ENCODE data around the gene GNG7. TPM values are rescaled to one million over a fixed set of nuclear protein-coding genes. Genes with fewer than 3 reads are reported as not detected.

The GNG7 gene
- total and polyA plus RNA-seq, 10 of the 15 experiments (the other 5 are each of a cell fraction or from before 2014, with no cell fraction given), result 1.9 to 13.6 (median 6.5) TPM

DNA sequence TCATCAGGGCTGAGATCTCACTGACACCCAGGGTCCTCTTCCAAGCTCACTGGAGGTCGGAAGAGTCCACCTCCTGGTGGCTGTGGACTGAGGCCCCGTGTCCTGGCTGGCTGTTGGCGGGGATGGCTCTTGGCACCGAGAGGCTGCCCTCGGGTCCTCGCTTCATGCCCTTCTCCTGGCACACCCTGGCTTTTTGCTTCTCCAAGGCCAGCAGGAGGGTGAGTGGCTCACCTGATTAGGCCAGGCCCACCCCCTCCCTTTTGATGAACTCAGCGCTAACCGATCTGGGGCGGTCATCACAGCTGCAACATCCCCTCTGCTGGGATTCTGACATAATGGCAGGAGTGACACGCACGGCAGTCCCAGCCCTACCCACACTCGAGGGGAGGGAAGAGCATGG, 32.9 kb upstream of the GNG7 start:
- Histone ChIP-seq H3K4me2 (ENCODE audit: control insufficient read depth, insufficient read depth) (no peak overlapping the region), H3K9ac (ENCODE audit: control insufficient read depth, insufficient read depth, low read length) (no peak overlapping the region), H3K27ac (ENCODE audit: control insufficient read depth, insufficient read depth) (no peak overlapping the region), H3K4me1 (ENCODE audit: control insufficient read depth, insufficient read depth, low read length) (no peaks in the 10 kb centered on the region), H2AFZ (ENCODE audit: control insufficient read depth, low read depth, low read length) (no peak overlapping the region), H3K9me3 (replicated peaks; ENCODE audit: control insufficient read depth, insufficient read depth, low read length) (peaks cover 8% of the 10 kb centered on the region; the same call in 2 of the 3 replicates), H4K20me1 (ENCODE audit: control insufficient read depth, insufficient read depth) (no peaks in the 10 kb centered on the region), H3K27me3 (replicated peaks in 1 of 2; ENCODE audit: control insufficient read depth in 2 of 2, insufficient read depth in 2 of 2, low read length in 1 of 2) (no peaks in the 10 kb centered on the region), H3K4me3 (no peak overlapping the region), H3K79me2 (ENCODE audit: control insufficient read depth, insufficient read depth, low read length) (peaks cover 14% of the 10 kb centered on the region), H3K36me3 (ENCODE audit: control insufficient read depth in 2 of 2, insufficient read depth in 2 of 2, low read length in 1 of 2) (peaks cover 11 to 15% of the 10 kb centered on the region in 2 experiments; a peak in 3 of 4 replicates)
- intact Hi-C loops (cut with micrococcal nuclease; ENCODE audit: unreplicated experiment), result loop anchor here (5.0 kb wide), 1 partner anchor 68 kb away; no protein-coding TSS in a partner anchor
- RAD21 ChIA-PET (ENCODE audit: unreplicated experiment), result interaction anchor here (1.1 kb wide), 1 partner anchor 12 kb away, joined by 3 read pairs; no protein-coding TSS in a partner anchor
- CTCF ChIA-PET, result interaction anchor here (1.2 to 1.3 kb wide), 2 partner anchors 14 to 87 kb away, joined by 5 to 6 read pairs; no protein-coding TSS in a partner anchor
- in situ Hi-C loops (cut with MboI), result no loop called here
- no peak for DNase-seq (ENCODE audit: low read depth, low spot score)
- ATAC-seq, result no peak
- SMC1A ChIA-PET (ENCODE audit: uncharacterized antibody, unreplicated experiment), result interaction anchor here (1.1 kb wide), 1 partner anchor 87 kb away, joined by 3 read pairs; no protein-coding TSS in a partner anchor
- POLR2A ChIA-PET, result no interaction called here
- WGBS (ENCODE audit: insufficient coverage, insufficient replicate concordance, low lambda C conversion rate, missing lambda C conversion rate), result 98% methylated on average over 12 of the region's 12 CpGs
- no TSS peak for BruUV-seq (replicated peaks)
- no peak for FAIRE-seq
- TF ChIP-seq, protein P1, sequence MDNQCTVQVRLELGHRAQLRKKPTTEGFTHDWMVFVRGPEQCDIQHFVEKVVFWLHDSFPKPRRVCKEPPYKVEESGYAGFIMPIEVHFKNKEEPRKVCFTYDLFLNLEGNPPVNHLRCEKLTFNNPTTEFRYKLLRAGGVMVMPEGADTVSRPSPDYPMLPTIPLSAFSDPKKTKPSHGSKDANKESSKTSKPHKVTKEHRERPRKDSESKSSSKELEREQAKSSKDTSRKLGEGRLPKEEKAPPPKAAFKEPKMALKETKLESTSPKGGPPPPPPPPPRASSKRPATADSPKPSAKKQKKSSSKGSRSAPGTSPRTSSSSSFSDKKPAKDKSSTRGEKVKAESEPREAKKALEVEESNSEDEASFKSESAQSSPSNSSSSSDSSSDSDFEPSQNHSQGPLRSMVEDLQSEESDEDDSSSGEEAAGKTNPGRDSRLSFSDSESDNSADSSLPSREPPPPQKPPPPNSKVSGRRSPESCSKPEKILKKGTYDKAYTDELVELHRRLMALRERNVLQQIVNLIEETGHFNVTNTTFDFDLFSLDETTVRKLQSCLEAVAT (IDR thresholded peaks at IDR 0.05), result no peak
- no peak for TF ChIP-seq RFX5 (IDR thresholded peaks at IDR 0.05; ENCODE audit: low read depth, low read length)
- TF ChIP-seq IRF4 (IDR thresholded peaks at IDR 0.05; ENCODE audit: low read depth, low read length), result no peak
- no peak for TF ChIP-seq NBN (IDR thresholded peaks at IDR 0.05)
- TF ChIP-seq RAD51 (IDR thresholded peaks at IDR 0.05), result no peak
- TF ChIP-seq, protein P2, sequence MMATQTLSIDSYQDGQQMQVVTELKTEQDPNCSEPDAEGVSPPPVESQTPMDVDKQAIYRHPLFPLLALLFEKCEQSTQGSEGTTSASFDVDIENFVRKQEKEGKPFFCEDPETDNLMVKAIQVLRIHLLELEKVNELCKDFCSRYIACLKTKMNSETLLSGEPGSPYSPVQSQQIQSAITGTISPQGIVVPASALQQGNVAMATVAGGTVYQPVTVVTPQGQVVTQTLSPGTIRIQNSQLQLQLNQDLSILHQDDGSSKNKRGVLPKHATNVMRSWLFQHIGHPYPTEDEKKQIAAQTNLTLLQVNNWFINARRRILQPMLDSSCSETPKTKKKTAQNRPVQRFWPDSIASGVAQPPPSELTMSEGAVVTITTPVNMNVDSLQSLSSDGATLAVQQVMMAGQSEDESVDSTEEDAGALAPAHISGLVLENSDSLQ (IDR thresholded peaks at IDR 0.05), result no peak
- TF ChIP-seq, protein P3, sequence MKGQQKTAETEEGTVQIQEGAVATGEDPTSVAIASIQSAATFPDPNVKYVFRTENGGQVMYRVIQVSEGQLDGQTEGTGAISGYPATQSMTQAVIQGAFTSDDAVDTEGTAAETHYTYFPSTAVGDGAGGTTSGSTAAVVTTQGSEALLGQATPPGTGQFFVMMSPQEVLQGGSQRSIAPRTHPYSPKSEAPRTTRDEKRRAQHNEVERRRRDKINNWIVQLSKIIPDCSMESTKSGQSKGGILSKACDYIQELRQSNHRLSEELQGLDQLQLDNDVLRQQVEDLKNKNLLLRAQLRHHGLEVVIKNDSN (IDR thresholded peaks at IDR 0.05; ENCODE audit: borderline replicate concordance, extremely low read length, insufficient read depth, low read depth, low read length), result no peak
- TF ChIP-seq SMARCA5 (IDR thresholded peaks at IDR 0.05), result no peak
- TF ChIP-seq, protein P4, sequence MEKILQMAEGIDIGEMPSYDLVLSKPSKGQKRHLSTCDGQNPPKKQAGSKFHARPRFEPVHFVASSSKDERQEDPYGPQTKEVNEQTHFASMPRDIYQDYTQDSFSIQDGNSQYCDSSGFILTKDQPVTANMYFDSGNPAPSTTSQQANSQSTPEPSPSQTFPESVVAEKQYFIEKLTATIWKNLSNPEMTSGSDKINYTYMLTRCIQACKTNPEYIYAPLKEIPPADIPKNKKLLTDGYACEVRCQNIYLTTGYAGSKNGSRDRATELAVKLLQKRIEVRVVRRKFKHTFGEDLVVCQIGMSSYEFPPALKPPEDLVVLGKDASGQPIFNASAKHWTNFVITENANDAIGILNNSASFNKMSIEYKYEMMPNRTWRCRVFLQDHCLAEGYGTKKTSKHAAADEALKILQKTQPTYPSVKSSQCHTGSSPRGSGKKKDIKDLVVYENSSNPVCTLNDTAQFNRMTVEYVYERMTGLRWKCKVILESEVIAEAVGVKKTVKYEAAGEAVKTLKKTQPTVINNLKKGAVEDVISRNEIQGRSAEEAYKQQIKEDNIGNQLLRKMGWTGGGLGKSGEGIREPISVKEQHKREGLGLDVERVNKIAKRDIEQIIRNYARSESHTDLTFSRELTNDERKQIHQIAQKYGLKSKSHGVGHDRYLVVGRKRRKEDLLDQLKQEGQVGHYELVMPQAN (conservative IDR thresholded peaks at IDR 0.05), result no peak
- TF ChIP-seq CHD2 (IDR thresholded peaks at IDR 0.05; ENCODE audit: borderline replicate concordance, low read depth, low read length), result no peak
- no peak for TF ChIP-seq EED (IDR thresholded peaks at IDR 0.05; ENCODE audit: low read depth)
- no peak for TF ChIP-seq ETV6 (conservative IDR thresholded peaks at IDR 0.05 in 1 of 2, IDR thresholded peaks at IDR 0.05 in 1 of 2; ENCODE audit: borderline replicate concordance in 1 of 2, low read depth in 1 of 2)
- TF ChIP-seq, protein P5, sequence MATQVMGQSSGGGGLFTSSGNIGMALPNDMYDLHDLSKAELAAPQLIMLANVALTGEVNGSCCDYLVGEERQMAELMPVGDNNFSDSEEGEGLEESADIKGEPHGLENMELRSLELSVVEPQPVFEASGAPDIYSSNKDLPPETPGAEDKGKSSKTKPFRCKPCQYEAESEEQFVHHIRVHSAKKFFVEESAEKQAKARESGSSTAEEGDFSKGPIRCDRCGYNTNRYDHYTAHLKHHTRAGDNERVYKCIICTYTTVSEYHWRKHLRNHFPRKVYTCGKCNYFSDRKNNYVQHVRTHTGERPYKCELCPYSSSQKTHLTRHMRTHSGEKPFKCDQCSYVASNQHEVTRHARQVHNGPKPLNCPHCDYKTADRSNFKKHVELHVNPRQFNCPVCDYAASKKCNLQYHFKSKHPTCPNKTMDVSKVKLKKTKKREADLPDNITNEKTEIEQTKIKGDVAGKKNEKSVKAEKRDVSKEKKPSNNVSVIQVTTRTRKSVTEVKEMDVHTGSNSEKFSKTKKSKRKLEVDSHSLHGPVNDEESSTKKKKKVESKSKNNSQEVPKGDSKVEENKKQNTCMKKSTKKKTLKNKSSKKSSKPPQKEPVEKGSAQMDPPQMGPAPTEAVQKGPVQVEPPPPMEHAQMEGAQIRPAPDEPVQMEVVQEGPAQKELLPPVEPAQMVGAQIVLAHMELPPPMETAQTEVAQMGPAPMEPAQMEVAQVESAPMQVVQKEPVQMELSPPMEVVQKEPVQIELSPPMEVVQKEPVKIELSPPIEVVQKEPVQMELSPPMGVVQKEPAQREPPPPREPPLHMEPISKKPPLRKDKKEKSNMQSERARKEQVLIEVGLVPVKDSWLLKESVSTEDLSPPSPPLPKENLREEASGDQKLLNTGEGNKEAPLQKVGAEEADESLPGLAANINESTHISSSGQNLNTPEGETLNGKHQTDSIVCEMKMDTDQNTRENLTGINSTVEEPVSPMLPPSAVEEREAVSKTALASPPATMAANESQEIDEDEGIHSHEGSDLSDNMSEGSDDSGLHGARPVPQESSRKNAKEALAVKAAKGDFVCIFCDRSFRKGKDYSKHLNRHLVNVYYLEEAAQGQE (IDR thresholded peaks at IDR 0.05; ENCODE audit: low read depth, low read length), result no peak
- TF ChIP-seq RAD21 (IDR thresholded peaks at IDR 0.05; ENCODE audit: insufficient read depth, low read depth, low read length), result no peak
- no peak for TF ChIP-seq HDGF (IDR thresholded peaks at IDR 0.05)

All from GM12878 (cell line).